NCI-H748 (cell line): ENCODE data around the gene MAN1C1.

ENCODE experiments used
- DNase-seq: peaks from one replicate; lab custom pipeline; 2025; ENCODE audit not compliant: unreplicated experiment; lab: John Stamatoyannopoulos, UW

MAN1C1 gene

GRCh38 chr1:25711555-25712298 lies 95.1 kb downstream of the MAN1C1 start:
- DNase-seq, result no peak

- DNase-seq, result no peak
Measured at GRCh38 chr1:25712299-25712970, 95.8 kb downstream of the MAN1C1 start.

GRCh38 chr1:25713961-25714360 lies 97.4 kb downstream of the MAN1C1 start:
- DNase-seq, result no peak

GRCh38 chr1:25714372-25714931 lies 97.9 kb downstream of the MAN1C1 start:
- DNase-seq, result no peak

GRCh38 chr1:25715888-25716287 lies 99.3 kb downstream of the MAN1C1 start:
- no peak for DNase-seq

GRCh38 chr1:25716320-25716719 lies 99.7 kb downstream of the MAN1C1 start:
- DNase-seq, result no peak

- no peak for DNase-seq
Measured at GRCh38 chr1:25718732-25719131, 102.1 kb downstream of the MAN1C1 start.

GRCh38 chr1:25720624-25721023 lies 104.0 kb downstream of the MAN1C1 start:
- no peak for DNase-seq

- DNase-seq, result no peak
Measured at GRCh38 chr1:25723250-25723880, 106.8 kb downstream of the MAN1C1 start.

GRCh38 chr1:25724201-25724600 lies 107.6 kb downstream of the MAN1C1 start:
- no peak for DNase-seq

- peak; percentile 63 for DNase-seq
Measured at GRCh38 chr1:25724966-25725365, 108.4 kb downstream of the MAN1C1 start.

GRCh38 chr1:25725482-25725881 lies 108.9 kb downstream of the MAN1C1 start:
- no peak for DNase-seq

- no peak for DNase-seq
Measured at GRCh38 chr1:25727088-25727487, 110.5 kb downstream of the MAN1C1 start.

- DNase-seq, result peak; percentile 1
Measured at GRCh38 chr1:25727635-25728286, 111.2 kb downstream of the MAN1C1 start.

GRCh38 chr1:25728301-25728935 lies 111.8 kb downstream of the MAN1C1 start:
- DNase-seq, result no peak

GRCh38 chr1:25729045-25729444 lies 112.5 kb downstream of the MAN1C1 start:
- DNase-seq, result no peak

GRCh38 chr1:25729790-25730644 lies 113.4 kb downstream of the MAN1C1 start:
- DNase-seq, result no peak

- no peak for DNase-seq
Measured at GRCh38 chr1:25731148-25731547, 114.6 kb downstream of the MAN1C1 start.

- no peak for DNase-seq
Measured at GRCh38 chr1:25731626-25732370, 115.2 kb downstream of the MAN1C1 start.
